H1 (cell line): ENCODE results near the gene RGS3. TPM values are rescaled to one million over a fixed set of nuclear protein-coding genes. Genes with fewer than 3 reads are reported as not detected.

ENCODE experiments used
- CTCF ChIA-PET: fragments of 300-600 bp; sonication (Branson Sonifier 250); formaldehyde crosslinking; loops from one replicate; lab custom pipeline; 2021; ENCODE audit not compliant: partially characterized antibody; lab: Charles Lee
- POLR2A ChIA-PET: fragments of 300-600 bp; sonication (Branson Sonifier 250); formaldehyde crosslinking; loops from one replicate; lab custom pipeline; 2021; ENCODE audit warnings: inconsistent platforms; ENCODE audit not compliant: partially characterized antibody; lab: Charles Lee
- DNase-seq, 2 experiments: peaks; one replicate each; pipeline versions ENCODE4 v3.0.0 to v3.0.0-alpha.2; 2010 to 2022; ENCODE audit warnings: low spot score in 2 of 2, low read depth in 1 of 2, mixed read lengths in 1 of 2
- FAIRE-seq: peaks from 2 replicates; lab custom pipeline; 2011; peaks lifted over from hg19 to GRCh38; lab: Jason Lieb, UNC
- H2AFZ ChIP-seq: 2 replicates; pipeline ENCODE4 v1.8.1; 2012; ENCODE audit warnings: low read length, inconsistent platforms
- H2AK5ac ChIP-seq: 2 replicates; pipeline ENCODE4 v1.6.1; 2013; ENCODE audit warnings: low read depth, low read length
- H2BK120ac ChIP-seq: replicated peaks from 2 replicates; pipeline ENCODE3; 2013; ENCODE audit warnings: low read depth, low read length, inconsistent platforms
- H2BK12ac ChIP-seq: 2 replicates; pipeline ENCODE4 v1.6.1; 2013; ENCODE audit warnings: low read depth, low read length
- H2BK15ac ChIP-seq: 2 replicates; pipeline ENCODE4 v1.6.1; 2013; ENCODE audit warnings: low read length
- H2BK20ac ChIP-seq: 2 replicates; pipeline ENCODE4 v1.6.1; 2013; ENCODE audit warnings: low read length
- H2BK5ac ChIP-seq: 2 replicates; pipeline ENCODE4 v1.6.1; 2013; ENCODE audit warnings: low read depth, low read length
- H3K14ac ChIP-seq: 2 replicates; pipeline ENCODE4 v1.6.1; 2013; ENCODE audit warnings: inconsistent platforms; ENCODE audit not compliant: insufficient read length
- H3K18ac ChIP-seq: 2 replicates; pipeline ENCODE4 v1.6.1; 2013; ENCODE audit warnings: low read length; ENCODE audit errors: extremely low read depth
- H3K23ac ChIP-seq: 2 replicates; pipeline ENCODE4 v1.6.1; 2013; ENCODE audit warnings: inconsistent platforms; ENCODE audit not compliant: insufficient read length
- H3K23me2 ChIP-seq: 2 replicates; pipeline ENCODE4 v1.6.1; 2013; ENCODE audit warnings: low read depth, low read length
- H3K27ac ChIP-seq: 2 replicates; pipeline ENCODE4 v1.6.1; 2011; ENCODE audit warnings: low read depth, low read length, inconsistent platforms
- H3K27me3 ChIP-seq, 4 experiments: replicated peaks in 1 of 4; 1 replicate in 1 of 4; 2 replicates in 3 of 4; pipeline versions ENCODE4 v1.6.1 to v1.8.1; 2011 to 2013; ENCODE audit warnings: low read length in 3 of 4, mild to moderate bottlenecking in 3 of 4, inconsistent platforms in 2 of 4, mixed read lengths in 2 of 4, moderate library complexity in 1 of 4; ENCODE audit not compliant: control insufficient read depth in 3 of 4, insufficient read depth in 3 of 4; ENCODE audit errors: extremely low read depth in 1 of 4
- H3K36me3 ChIP-seq, 4 experiments: 2 replicates each; pipeline versions ENCODE4 v1.6.1 to v1.8.1; 2011 to 2013; ENCODE audit warnings: mild to moderate bottlenecking in 4 of 4, low read length in 3 of 4, moderate library complexity in 2 of 4, control low read depth in 1 of 4, inconsistent platforms in 1 of 4; ENCODE audit not compliant: insufficient read depth in 4 of 4, control insufficient read depth in 2 of 4
- H3K4ac ChIP-seq: replicated peaks from 2 replicates; pipeline ENCODE3; 2013; ENCODE audit warnings: low read length, low read depth, mixed read lengths, inconsistent platforms; ENCODE audit not compliant: insufficient read length
- H3K4me1 ChIP-seq, 4 experiments: replicated peaks in 1 of 4; 1 replicate in 1 of 4; 2 replicates in 3 of 4; pipeline versions ENCODE4 v1.6.1 to v1.8.1; 2011 to 2013; ENCODE audit warnings: low read length in 3 of 4, inconsistent platforms in 2 of 4, mixed read lengths in 1 of 4; ENCODE audit not compliant: insufficient read depth in 4 of 4, control insufficient read depth in 3 of 4
- H3K4me2 ChIP-seq, 2 experiments: 2 replicates each; pipeline versions ENCODE4 v1.6.1 to v1.8.1; 2011 to 2013; ENCODE audit warnings: low read depth in 2 of 2, low read length in 2 of 2, control low read depth in 1 of 2, inconsistent platforms in 1 of 2, mild to moderate bottlenecking in 1 of 2; ENCODE audit not compliant: insufficient read depth in 1 of 2
- H3K4me3 ChIP-seq, 4 experiments: fragments of 200-600, 300-600 bp in 1 of 4; sonication (generic), shearing (Covaris generic), sonication (Bioruptor Twin) in 1 of 4; 2 replicates each; pipeline versions ENCODE4 v1.5.1 to v1.8.1; 2011 to 2016; ENCODE audit warnings: low read length in 4 of 4, low read depth in 3 of 4, control low read depth in 2 of 4, inconsistent platforms in 2 of 4, mild to moderate bottlenecking in 2 of 4, mixed read lengths in 1 of 4, moderate library complexity in 1 of 4; ENCODE audit not compliant: insufficient read depth in 2 of 4; ENCODE audit errors: extremely low read depth in 1 of 4
- H3K56ac ChIP-seq: replicated peaks from 2 replicates; pipeline ENCODE3; 2013; ENCODE audit warnings: low read depth, mild to moderate bottlenecking, mixed read lengths, low read length, inconsistent platforms; ENCODE audit not compliant: insufficient read length
- H3K79me1 ChIP-seq: 2 replicates; pipeline ENCODE4 v1.6.1; 2013; ENCODE audit warnings: low read depth, low read length, control low read depth
- H3K79me2 ChIP-seq, 2 experiments: 2 replicates each; pipeline versions ENCODE4 v1.6.1 to v1.8.1; 2012 to 2013; ENCODE audit warnings: low read length in 2 of 2, mild to moderate bottlenecking in 2 of 2, inconsistent platforms in 1 of 2; ENCODE audit not compliant: insufficient read depth in 2 of 2, control insufficient read depth in 1 of 2
- H3K9ac ChIP-seq, 4 experiments: replicated peaks in 1 of 4; 1 replicate in 1 of 4; 2 replicates in 3 of 4; pipeline versions ENCODE4 v1.6.1 to v1.8.1; 2011 to 2013; ENCODE audit warnings: low read depth in 3 of 4, low read length in 3 of 4, control low read depth in 2 of 4, mild to moderate bottlenecking in 2 of 4, moderate library complexity in 2 of 4, inconsistent platforms in 1 of 4; ENCODE audit errors: extremely low read depth in 1 of 4
- H3K9me3 ChIP-seq, 2 experiments: 2 replicates each; pipeline versions ENCODE4 v1.6.1 to v1.8.1; 2012 to 2013; ENCODE audit warnings: mild to moderate bottlenecking in 2 of 2, moderate library complexity in 2 of 2, control low read depth in 1 of 2, inconsistent platforms in 1 of 2, low read depth in 1 of 2, low read length in 1 of 2, mixed read lengths in 1 of 2; ENCODE audit not compliant: insufficient read depth in 2 of 2
- H4K20me1 ChIP-seq, 2 experiments: replicated peaks in 1 of 2; 2 replicates each; pipeline versions ENCODE3 to v1.8.1; 2011 to 2013; ENCODE audit warnings: inconsistent platforms in 2 of 2, low read length in 2 of 2, mild to moderate bottlenecking in 1 of 2; ENCODE audit not compliant: insufficient read depth in 2 of 2, control insufficient read depth in 1 of 2
- H4K5ac ChIP-seq: 2 replicates; pipeline ENCODE4 v1.6.1; 2013; ENCODE audit warnings: low read length, low read depth, mixed read lengths, inconsistent platforms; ENCODE audit not compliant: insufficient read length
- H4K8ac ChIP-seq: 2 replicates; pipeline ENCODE4 v1.8.0; 2013; ENCODE audit warnings: mild to moderate bottlenecking, moderate library complexity, low read length, inconsistent platforms; ENCODE audit not compliant: insufficient read depth; ENCODE audit errors: extremely low read depth
- H4K91ac ChIP-seq: replicated peaks from 2 replicates; pipeline ENCODE3; 2013; ENCODE audit warnings: low read length, mixed read lengths, inconsistent platforms; ENCODE audit not compliant: insufficient read length
- BACH1 ChIP-seq: IDR thresholded peaks from 2 replicates; pipeline ENCODE4 v1.6.1; 2012; ENCODE audit warnings: low read length, improper control_type of control experiment
- BCL11A ChIP-seq, 2 experiments: IDR thresholded peaks; one replicate each; pipeline ENCODE4 v1.6.1; 2011; ENCODE audit warnings: low read depth in 2 of 2, low read length in 2 of 2, mild to moderate bottlenecking in 2 of 2
- BRCA1 ChIP-seq: IDR thresholded peaks from 2 replicates; pipeline ENCODE4 v1.6.1; 2012; ENCODE audit warnings: low read depth, low read length, improper control_type of control experiment
- CBX8 ChIP-seq: fragments of 300-800, 300-1000 bp; sonication (generic); IDR thresholded peaks from 2 replicates; pipeline ENCODE4 v1.7.1; 2016; ENCODE audit warnings: low read depth, low read length, borderline replicate concordance
- CHD1 ChIP-seq: IDR thresholded peaks from 2 replicates; pipeline ENCODE4 v1.6.1; 2012; ENCODE audit warnings: low read depth, low read length, improper control_type of control experiment
- EGR1 ChIP-seq: IDR thresholded peaks from 2 replicates; pipeline ENCODE4 v1.6.1; 2011; ENCODE audit warnings: low read depth, low read length, borderline replicate concordance
- HDAC6 ChIP-seq: IDR thresholded peaks from one replicate; pipeline ENCODE4 v1.7.1; 2012; ENCODE audit warnings: low read depth, mild to moderate bottlenecking, inconsistent platforms, low read length, moderate library complexity
- KDM5A ChIP-seq: fragments of 200-600 bp; IDR thresholded peaks from 2 replicates; pipeline ENCODE4 v1.7.1; 2012; ENCODE audit warnings: mild to moderate bottlenecking, low read length, inconsistent platforms, mixed read lengths
- MAFK ChIP-seq: IDR thresholded peaks from 2 replicates; pipeline ENCODE4 v1.6.1; 2012; ENCODE audit warnings: low read depth, mild to moderate bottlenecking, improper control_type of control experiment, low read length
- PHF8 ChIP-seq: fragments of 200-600 bp; sonication (generic); conservative IDR thresholded peaks from 2 replicates; pipeline ENCODE4 v1.7.1; 2012; ENCODE audit warnings: low read depth, mild to moderate bottlenecking, inconsistent platforms, low read length, moderate library complexity
- POLR2AphosphoS5 ChIP-seq: IDR thresholded peaks from 2 replicates; pipeline ENCODE4 v1.6.1; 2011; ENCODE audit warnings: low read depth, low read length
- SIN3A ChIP-seq, 2 experiments: IDR thresholded peaks in 1 of 2; conservative IDR thresholded peaks in 1 of 2; 2 replicates each; pipeline ENCODE4 v1.6.1; 2011 to 2012; ENCODE audit warnings: low read length in 2 of 2, improper control_type of control experiment in 1 of 2, low read depth in 1 of 2, mild to moderate bottlenecking in 1 of 2
- SP4 ChIP-seq: IDR thresholded peaks from 2 replicates; pipeline ENCODE4 v1.6.1; 2012; ENCODE audit warnings: low read length, inconsistent platforms
- SRF ChIP-seq: IDR thresholded peaks from 2 replicates; pipeline ENCODE4 v1.6.1; 2011; ENCODE audit warnings: mild to moderate bottlenecking, low read depth, low read length, moderate library complexity
- TAF1 ChIP-seq: IDR thresholded peaks from 2 replicates; pipeline ENCODE4 v1.6.1; 2011; ENCODE audit warnings: mild to moderate bottlenecking, low read depth, low read length
- WGBS, 2 experiments: shearing (Covaris generic) in 1 of 2; methylation state at CpG; one replicate each; pipeline versions ENCODE4 v1.1.6 to v1.1.7; 2013 to 2015; ENCODE audit warnings: low lambda C conversion rate in 2 of 2, mixed read lengths in 2 of 2, inconsistent platforms in 1 of 2, low coverage in 1 of 2, missing lambda C conversion rate in 1 of 2; ENCODE audit not compliant: insufficient replicate concordance in 2 of 2, insufficient coverage in 1 of 2, insufficient read length in 1 of 2; ENCODE audit errors: extremely low coverage in 1 of 2, missing lambda C conversion rate in 1 of 2; 5-methylcytosine and 5-hydroxymethylcytosine counted together
- polyA plus RNA-seq, 7 experiments: library from polyadenylated mRNA; depleted of rRNA in 3 of 7; stranded (reverse) in 5 of 7; unstranded in 2 of 7; fragments of >200 nt in 5 of 7; fragments of 200-250 nt in 2 of 7; gene quantifications; 1 replicate in 5 of 7; 2 replicates in 1 of 7; 4 replicates in 1 of 7; pipeline versions ENCODE4 v1.2.1 to v1.2.3, GENCODE V29; 2011 to 2013; ENCODE audit warnings: missing spikeins in 2 of 7, mixed read lengths in 2 of 7
- total RNA-seq: library from RNA; stranded (reverse); fragmentation: NEBNext Ultra II Directional; extraction: Animal tissue kit (Norgen Biotek cat#: 25700); gene quantifications from 2 replicates; pipeline ENCODE4 v1.2.1, GENCODE V29; 2021

RGS3 gene
- total and polyA plus RNA-seq, 2 of the 8 experiments (the other 6 are each of a cell fraction or from before 2014, with no cell fraction given) = 12.6 to 18.2 TPM

- Histone ChIP-seq H3K23ac (no peak overlapping the region), H3K9ac (no peak overlapping the region), H3K27me3 (no peaks in the 10 kb centered on the region), H3K27ac (no peak overlapping the region), H2BK15ac (no peak overlapping the region), H4K20me1 (no peaks in the 10 kb centered on the region), H3K4ac (no peak overlapping the region), H3K79me1 (no peaks in the 10 kb centered on the region), H4K5ac (no peak overlapping the region), H3K56ac (no peak overlapping the region), H3K36me3 (no peaks in the 10 kb centered on the region), H4K91ac (no peak overlapping the region), H2BK20ac (no peak overlapping the region), H2AFZ (no peak overlapping the region), H3K14ac (no peak overlapping the region), H2BK120ac (no peak overlapping the region), H2AK5ac (no peak overlapping the region), H3K79me2 (no peaks in the 10 kb centered on the region), H3K9me3 (no peaks in the 10 kb centered on the region), H3K18ac (no peak overlapping the region), H4K8ac (no peak overlapping the region), H3K23me2 (no peaks in the 10 kb centered on the region), H2BK5ac (no peak overlapping the region), H3K4me2 (no peak overlapping the region), H3K4me1 (peaks cover 0 to 17% (median 7%) of the 10 kb centered on the region in 4 experiments; a peak in 5 of 7 replicates), H3K4me3 (no peak overlapping the region), H2BK12ac (no peak overlapping the region)
- 86% methylated on average over 5 of the region's 5 CpGs; no CpG with 5 or more reads in 1 of the 2 experiments for WGBS, 2 experiments
- ChIA-PET CTCF (interaction anchor here (0.7 to 9.1 kb wide), 6 partner anchors 8 to 117 kb away, joined by 4 to 50 read pairs (median 6); no protein-coding TSS in a partner anchor), POLR2A (interaction anchor here (0.9 to 1.1 kb wide), 2 partner anchors 14 to 21 kb away, joined by 3 read pairs; no protein-coding TSS in a partner anchor)
- no peak for FAIRE-seq
- no peak for DNase-seq
- TF ChIP-seq MAFK (no peak), BCL11A (IDR thresholded peaks at IDR 0.05; ENCODE audit: low read depth in 2 of 2, low read length in 2 of 2) (no peak), CBX8 (no peak), BACH1 (no peak), KDM5A (no peak), EGR1 (no peak), SIN3A (conservative IDR thresholded peaks at IDR 0.05 in 1 of 2, IDR thresholded peaks at IDR 0.05 in 1 of 2; ENCODE audit: low read depth in 1 of 2, low read length in 2 of 2) (no peak), POLR2AphosphoS5 (no peak), TAF1 (no peak), CHD1 (no peak), HDAC6 (no peak), SRF (no peak), BRCA1 (no peak), SP4 (no peak), PHF8 (no peak)
Observed at GRCh38 chr9:113538131-113538530, 74.6 kb downstream of the RGS3 start.
